ENCODE results near the gene CCNL2.
A peak's percentile ranks its signal among the peaks of the same experiment; 100 is the strongest.

The CCNL2 gene

GRCh38 chr1:1437904-1438376, 38.8 kb upstream of the CCNL2 start:
- no peak overlapping the region for H3K27ac ChIP-seq (replicated peaks)
- no peak overlapping the region for H3K4me3 ChIP-seq (replicated peaks; ENCODE audit: insufficient read depth, low read length)
- no peak for TF ChIP-seq POLR2AphosphoS5 (IDR thresholded peaks at IDR 0.05; ENCODE audit: low read depth)
- no peak for TF ChIP-seq REST (IDR thresholded peaks at IDR 0.05; ENCODE audit: insufficient replicate concordance, low read depth)
- no peak for TF ChIP-seq SPI1 (IDR thresholded peaks at IDR 0.05; ENCODE audit: borderline replicate concordance, low read depth)
- TF ChIP-seq CTCF (IDR thresholded peaks at IDR 0.05; ENCODE audit: insufficient read depth, low read length), result no peak
- TF ChIP-seq GABPA (IDR thresholded peaks at IDR 0.05; ENCODE audit: low read depth), result no peak
- peaks cover 11% of the 10 kb centered on the region for H3K27me3 ChIP-seq (ENCODE audit: insufficient read depth, poor library complexity, severe bottlenecking)
- peak; percentile 63 to 72 for DNase-seq (ENCODE audit: low read depth in 1 of 2, low spot score in 1 of 2)

- no peak overlapping the region for H3K4me3 ChIP-seq (replicated peaks; ENCODE audit: insufficient read depth, low read length)
These were observed 38.1 kb upstream of the CCNL2 start for GRCh38 chr1:1437033-1437903.

More at GRCh38 chr1:1437033-1437903, 38.1 kb upstream of the CCNL2 start:
- Histone ChIP-seq H3K27me3 (ENCODE audit: insufficient read depth, poor library complexity, severe bottlenecking) (peaks cover 11% of the 10 kb centered on the region), H3K27ac (replicated peaks) (no peak overlapping the region)
- DNase-seq (ENCODE audit: low read depth in 1 of 2, low spot score in 1 of 2), result no peak
- TF ChIP-seq POLR2AphosphoS5 (IDR thresholded peaks at IDR 0.05; ENCODE audit: low read depth) (no peak), CTCF (IDR thresholded peaks at IDR 0.05; ENCODE audit: insufficient read depth, low read length) (no peak), SPI1 (IDR thresholded peaks at IDR 0.05; ENCODE audit: borderline replicate concordance, low read depth) (no peak), REST (IDR thresholded peaks at IDR 0.05; ENCODE audit: insufficient replicate concordance, low read depth) (no peak), GABPA (IDR thresholded peaks at IDR 0.05; ENCODE audit: low read depth) (no peak)

Data from HL-60 (cell line).